ENCODE results near the gene GLS.

The GLS gene

GRCh38 chr2:190909680-190910079 lies 29.1 kb downstream of the GLS start:
- ATAC-seq (replicated peaks) (no peak), DNase-seq (no peak)
- peaks cover 9 to 35% of the 10 kb centered on the region in 2 donors for H3K4me1 Mint-ChIP-seq (ENCODE audit: low read depth in 2 of 2)
- H3K27me3 Mint-ChIP-seq: no peaks in the 10 kb centered on the region
- peaks cover 88% of the 10 kb centered on the region for H3K36me3 Mint-ChIP-seq (ENCODE audit: insufficient read depth)
- no peak overlapping the region for H3K4me3 Mint-ChIP-seq
- H3K9me3 Mint-ChIP-seq: no peaks in the 10 kb centered on the region
- peak overlapping the region; percentile 17 to 55 for H3K27ac Mint-ChIP-seq

- peak overlapping the region in 1 of 2 donors; percentile 38 for H3K27ac Mint-ChIP-seq
- H3K9me3 Mint-ChIP-seq: no peaks in the 10 kb centered on the region
- H3K27me3 Mint-ChIP-seq: no peaks in the 10 kb centered on the region
- peaks cover 88% of the 10 kb centered on the region for H3K36me3 Mint-ChIP-seq (ENCODE audit: insufficient read depth)
- ATAC-seq (replicated peaks): no peak
- peaks cover 9 to 33% of the 10 kb centered on the region in 2 donors for H3K4me1 Mint-ChIP-seq (ENCODE audit: low read depth in 2 of 2)
- no peak for DNase-seq
- no peak overlapping the region for H3K4me3 Mint-ChIP-seq
Observed at GRCh38 chr2:190910341-190911136, 29.9 kb downstream of the GLS start.

GRCh38 chr2:190911813-190912212 lies 31.2 kb downstream of the GLS start:
- no peaks in the 10 kb centered on the region for H3K27me3 Mint-ChIP-seq
- no peak for DNase-seq
- peak overlapping the region; percentile 44 to 71 for H3K27ac Mint-ChIP-seq
- no peaks in the 10 kb centered on the region for H3K9me3 Mint-ChIP-seq
- peak overlapping the region in 1 of 2 donors; percentile 40 for H3K4me3 Mint-ChIP-seq
- H3K4me1 Mint-ChIP-seq (ENCODE audit: low read depth in 2 of 2): peaks cover 11 to 35% of the 10 kb centered on the region in 2 donors
- peaks cover 89% of the 10 kb centered on the region for H3K36me3 Mint-ChIP-seq (ENCODE audit: insufficient read depth)
- ATAC-seq (replicated peaks): peak; percentile 70

GRCh38 chr2:190912726-190913125 lies 32.1 kb downstream of the GLS start:
- Mint-ChIP-seq H3K27ac (peak overlapping the region in 1 of 2 donors; percentile 71), H3K9me3 (no peaks in the 10 kb centered on the region), H3K4me3 (no peak overlapping the region), H3K36me3 (ENCODE audit: insufficient read depth) (peaks cover 89% of the 10 kb centered on the region), H3K4me1 (ENCODE audit: low read depth in 2 of 2) (peaks cover 11 to 38% of the 10 kb centered on the region in 2 donors), H3K27me3 (no peaks in the 10 kb centered on the region)
- no peak for DNase-seq
- ATAC-seq (replicated peaks): no peak

- peaks cover 18 to 46% of the 10 kb centered on the region in 2 donors for H3K4me1 Mint-ChIP-seq (ENCODE audit: low read depth in 2 of 2)
- no peak overlapping the region for H3K4me3 Mint-ChIP-seq
- H3K9me3 Mint-ChIP-seq: no peaks in the 10 kb centered on the region
- DNase-seq: no peak
- no peaks in the 10 kb centered on the region for H3K27me3 Mint-ChIP-seq
- peak overlapping the region; percentile 3 to 58 for H3K27ac Mint-ChIP-seq
- H3K36me3 Mint-ChIP-seq (ENCODE audit: insufficient read depth): peaks cover 89% of the 10 kb centered on the region
- ATAC-seq (replicated peaks): peak; percentile 21
Observed at GRCh38 chr2:190913725-190914124, 33.1 kb downstream of the GLS start.

GRCh38 chr2:190916829-190917228 lies 36.2 kb downstream of the GLS start:
- ATAC-seq (replicated peaks) (no peak), DNase-seq (no peak)
- Mint-ChIP-seq H3K27me3 (no peaks in the 10 kb centered on the region), H3K27ac (no peak overlapping the region), H3K9me3 (no peaks in the 10 kb centered on the region), H3K36me3 (ENCODE audit: insufficient read depth) (peaks cover 79% of the 10 kb centered on the region), H3K4me1 (ENCODE audit: low read depth in 2 of 2) (peaks cover 11 to 38% of the 10 kb centered on the region in 2 donors), H3K4me3 (no peak overlapping the region)

GRCh38 chr2:190920085-190920484 lies 39.5 kb downstream of the GLS start:
- peaks cover 19 to 36% of the 10 kb centered on the region in 2 donors for H3K4me1 Mint-ChIP-seq (ENCODE audit: low read depth in 2 of 2)
- H3K36me3 Mint-ChIP-seq (ENCODE audit: insufficient read depth): peaks cover 82% of the 10 kb centered on the region
- H3K9me3 Mint-ChIP-seq: no peaks in the 10 kb centered on the region

GRCh38 chr2:190922376-190922775 lies 41.8 kb downstream of the GLS start:
- Mint-ChIP-seq H3K4me3 (no peak overlapping the region), H3K27ac (peak overlapping the region in 1 of 2 donors; percentile 39), H3K36me3 (ENCODE audit: insufficient read depth) (peaks cover 79% of the 10 kb centered on the region), H3K27me3 (no peaks in the 10 kb centered on the region), H3K9me3 (no peaks in the 10 kb centered on the region), H3K4me1 (ENCODE audit: low read depth in 2 of 2) (peaks cover 17 to 29% of the 10 kb centered on the region in 2 donors)
- ATAC-seq (replicated peaks) (no peak), DNase-seq (no peak)

More at GRCh38 chr2:190920085-190920484, 39.5 kb downstream of the GLS start:
- Mint-ChIP-seq H3K27ac (no peak overlapping the region), H3K4me3 (no peak overlapping the region), H3K27me3 (no peaks in the 10 kb centered on the region)
- ATAC-seq (replicated peaks) (no peak), DNase-seq (no peak)

- Mint-ChIP-seq H3K27ac (peak overlapping the region; percentile 44 to 74), H3K27me3 (no peaks in the 10 kb centered on the region), H3K4me3 (no peak overlapping the region), H3K36me3 (ENCODE audit: insufficient read depth) (peaks cover 90% of the 10 kb centered on the region), H3K9me3 (no peaks in the 10 kb centered on the region), H3K4me1 (ENCODE audit: low read depth in 2 of 2) (peaks cover 8 to 20% of the 10 kb centered on the region in 2 donors)
- ATAC-seq (replicated peaks): no peak
- no peak for DNase-seq
Observed at GRCh38 chr2:190927301-190927700, 46.7 kb downstream of the GLS start.

GRCh38 chr2:190929919-190930318 lies 49.3 kb downstream of the GLS start:
- Mint-ChIP-seq H3K4me3 (no peak overlapping the region), H3K27me3 (no peaks in the 10 kb centered on the region)

GRCh38 chr2:190930411-190930810 lies 49.8 kb downstream of the GLS start:
- no peak for DNase-seq
- H3K4me3 Mint-ChIP-seq: no peak overlapping the region
- no peak for ATAC-seq (replicated peaks)
- peak overlapping the region in 1 of 2 donors; percentile 53 for H3K27ac Mint-ChIP-seq
- H3K27me3 Mint-ChIP-seq: no peaks in the 10 kb centered on the region
- peaks cover 80% of the 10 kb centered on the region for H3K36me3 Mint-ChIP-seq (ENCODE audit: insufficient read depth)
- H3K4me1 Mint-ChIP-seq (ENCODE audit: low read depth in 2 of 2): peaks cover 1 to 14% of the 10 kb centered on the region in 2 donors
- H3K9me3 Mint-ChIP-seq: no peaks in the 10 kb centered on the region

More at GRCh38 chr2:190929919-190930318, 49.3 kb downstream of the GLS start:
- Mint-ChIP-seq H3K9me3 (no peaks in the 10 kb centered on the region), H3K36me3 (ENCODE audit: insufficient read depth) (peaks cover 81% of the 10 kb centered on the region), H3K27ac (peak overlapping the region in 1 of 2 donors; percentile 53), H3K4me1 (ENCODE audit: low read depth in 2 of 2) (peaks cover 1 to 14% of the 10 kb centered on the region in 2 donors)
- DNase-seq (no peak), ATAC-seq (replicated peaks) (no peak)

- Mint-ChIP-seq H3K27ac (no peak overlapping the region), H3K36me3 (ENCODE audit: insufficient read depth) (peaks cover 78% of the 10 kb centered on the region), H3K4me3 (no peak overlapping the region), H3K27me3 (no peaks in the 10 kb centered on the region), H3K4me1 (ENCODE audit: low read depth in 2 of 2) (peaks cover 3 to 14% of the 10 kb centered on the region in 2 donors), H3K9me3 (no peaks in the 10 kb centered on the region)
- DNase-seq: no peak
- no peak for ATAC-seq (replicated peaks)
Observed at GRCh38 chr2:190932514-190932913, 51.9 kb downstream of the GLS start.

GRCh38 chr2:190933361-190933760 lies 52.7 kb downstream of the GLS start:
- DNase-seq (no peak), ATAC-seq (replicated peaks) (no peak)
- H3K27me3 Mint-ChIP-seq: no peaks in the 10 kb centered on the region
- H3K4me3 Mint-ChIP-seq: no peak overlapping the region
- H3K9me3 Mint-ChIP-seq: no peaks in the 10 kb centered on the region
- H3K36me3 Mint-ChIP-seq (ENCODE audit: insufficient read depth): peaks cover 71% of the 10 kb centered on the region
- H3K27ac Mint-ChIP-seq: no peak overlapping the region
- peaks cover 3 to 14% of the 10 kb centered on the region in 2 donors for H3K4me1 Mint-ChIP-seq (ENCODE audit: low read depth in 2 of 2)

- ATAC-seq (replicated peaks) (no peak), DNase-seq (no peak)
- Mint-ChIP-seq H3K27me3 (no peaks in the 10 kb centered on the region), H3K27ac (no peak overlapping the region), H3K36me3 (ENCODE audit: insufficient read depth) (peaks cover 54% of the 10 kb centered on the region), H3K4me3 (no peak overlapping the region), H3K9me3 (no peaks in the 10 kb centered on the region), H3K4me1 (ENCODE audit: low read depth in 2 of 2) (peaks cover 3 to 9% of the 10 kb centered on the region in 2 donors)
Observed at GRCh38 chr2:190935054-190935453, 54.4 kb downstream of the GLS start.

Data from effector memory CD8-positive, alpha-beta T cell (primary cell).